ENCODE data around the gene CLNK. TPM values are rescaled to one million over a fixed set of nuclear protein-coding genes. Genes with fewer than 3 reads are reported as not detected.

CLNK gene
- total and polyA plus RNA-seq, 2 donors (not counting 1 experiment from before 2014, with no cell fraction given): 0.57 to 0.75 TPM

GRCh38 chr4:10694828-10695209, 10.3 kb upstream of the CLNK start:
- POLR2A ChIA-PET: no interaction called here
- H3K27ac Mint-ChIP-seq: no peak overlapping the region
- no peak for TF ChIP-seq EZH2 (IDR thresholded peaks at IDR 0.05; ENCODE audit: borderline replicate concordance, insufficient read depth, low read depth, low read length, poor library complexity, severe bottlenecking)
- TF ChIP-seq, protein P1, sequence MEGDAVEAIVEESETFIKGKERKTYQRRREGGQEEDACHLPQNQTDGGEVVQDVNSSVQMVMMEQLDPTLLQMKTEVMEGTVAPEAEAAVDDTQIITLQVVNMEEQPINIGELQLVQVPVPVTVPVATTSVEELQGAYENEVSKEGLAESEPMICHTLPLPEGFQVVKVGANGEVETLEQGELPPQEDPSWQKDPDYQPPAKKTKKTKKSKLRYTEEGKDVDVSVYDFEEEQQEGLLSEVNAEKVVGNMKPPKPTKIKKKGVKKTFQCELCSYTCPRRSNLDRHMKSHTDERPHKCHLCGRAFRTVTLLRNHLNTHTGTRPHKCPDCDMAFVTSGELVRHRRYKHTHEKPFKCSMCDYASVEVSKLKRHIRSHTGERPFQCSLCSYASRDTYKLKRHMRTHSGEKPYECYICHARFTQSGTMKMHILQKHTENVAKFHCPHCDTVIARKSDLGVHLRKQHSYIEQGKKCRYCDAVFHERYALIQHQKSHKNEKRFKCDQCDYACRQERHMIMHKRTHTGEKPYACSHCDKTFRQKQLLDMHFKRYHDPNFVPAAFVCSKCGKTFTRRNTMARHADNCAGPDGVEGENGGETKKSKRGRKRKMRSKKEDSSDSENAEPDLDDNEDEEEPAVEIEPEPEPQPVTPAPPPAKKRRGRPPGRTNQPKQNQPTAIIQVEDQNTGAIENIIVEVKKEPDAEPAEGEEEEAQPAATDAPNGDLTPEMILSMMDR (IDR thresholded peaks at IDR 0.05): no peak

GRCh38 chr4:10694151-10694827, 9.7 kb upstream of the CLNK start:
- no peaks in the 10 kb centered on the region for H3K27me3 Mint-ChIP-seq
- Histone ChIP-seq H3K79me2 (ENCODE audit: control insufficient read depth, insufficient read depth, low read length) (no peaks in the 10 kb centered on the region), H3K9me3 (ENCODE audit: control extremely low read depth in 1 of 3, control insufficient read depth in 2 of 3, insufficient read depth in 1 of 3, low read length in 2 of 3) (no peaks in the 10 kb centered on the region), H4K20me1 (ENCODE audit: control insufficient read depth, insufficient read depth, low read length, poor library complexity, severe bottlenecking) (no peaks in the 10 kb centered on the region), H3K4me2 (replicated peaks; ENCODE audit: low read depth, low read length, poor library complexity, severe bottlenecking) (no peak overlapping the region), H3K36me3 (replicated peaks in 1 of 2; ENCODE audit: control extremely low read depth in 1 of 2, control insufficient read depth in 1 of 2, extremely low read depth in 1 of 2, insufficient read depth in 2 of 2, low read length in 1 of 2) (no peaks in the 10 kb centered on the region), H3K27me3 (replicated peaks in 1 of 4; ENCODE audit: control extremely low read depth in 1 of 4, control insufficient read depth in 3 of 4, insufficient read depth in 4 of 4, low read length in 3 of 4) (no peaks in the 10 kb centered on the region), H2AFZ (ENCODE audit: insufficient read depth, low read depth, low read length, poor library complexity, severe bottlenecking) (no peak overlapping the region), H3K4me3 (ENCODE audit: control extremely low read depth in 1 of 5, extremely low read depth in 1 of 5, insufficient read depth in 1 of 5, low read depth in 2 of 5, low read length in 4 of 5) (no peak overlapping the region), H3K4me1 (ENCODE audit: control insufficient read depth in 2 of 2, insufficient read depth in 2 of 2, low read length in 2 of 2) (peaks cover 16 to 17% of the 10 kb centered on the region in 2 donors), H3K9ac (ENCODE audit: low read length) (no peak overlapping the region), H3K27ac (ENCODE audit: low read length in 2 of 2) (no peak overlapping the region)
- ATAC-seq (ENCODE audit: low read depth): no peak
- H3K9me3 Mint-ChIP-seq (ENCODE audit: insufficient read depth): peaks cover 4% of the 10 kb centered on the region
- TF ChIP-seq, protein P1 (IDR thresholded peaks at IDR 0.05): no peak
- no peak for TF ChIP-seq EZH2 (IDR thresholded peaks at IDR 0.05; ENCODE audit: borderline replicate concordance, insufficient read depth, low read depth, low read length, poor library complexity, severe bottlenecking)
- ChIA-PET CTCF (no interaction called here), POLR2A (no interaction called here)
- WGBS (ENCODE audit: insufficient coverage): 93% methylated on average over 2 of the region's 6 CpGs
- H3K27ac Mint-ChIP-seq: no peak overlapping the region
- intact Hi-C loops (cut with micrococcal nuclease): loop anchor here (5.0 kb wide), 1 partner anchor 38 kb away; no protein-coding TSS in a partner anchor
- no peak for DNase-seq
- peaks cover 16% of the 10 kb centered on the region for H3K4me1 Mint-ChIP-seq
- H3K4me3 Mint-ChIP-seq: no peak overlapping the region

More at GRCh38 chr4:10694828-10695209, 10.3 kb upstream of the CLNK start:
- Histone ChIP-seq H3K27ac (ENCODE audit: low read length in 2 of 2) (no peak overlapping the region), H3K9me3 (ENCODE audit: control extremely low read depth in 1 of 3, control insufficient read depth in 2 of 3, insufficient read depth in 1 of 3, low read length in 2 of 3) (no peaks in the 10 kb centered on the region), H3K36me3 (replicated peaks in 1 of 2; ENCODE audit: control extremely low read depth in 1 of 2, control insufficient read depth in 1 of 2, extremely low read depth in 1 of 2, insufficient read depth in 2 of 2, low read length in 1 of 2) (no peaks in the 10 kb centered on the region), H3K79me2 (ENCODE audit: control insufficient read depth, insufficient read depth, low read length) (no peaks in the 10 kb centered on the region), H3K4me1 (ENCODE audit: control insufficient read depth in 2 of 2, insufficient read depth in 2 of 2, low read length in 2 of 2) (peaks cover 11% of the 10 kb centered on the region in 2 donors), H2AFZ (ENCODE audit: insufficient read depth, low read depth, low read length, poor library complexity, severe bottlenecking) (no peak overlapping the region), H3K4me2 (replicated peaks; ENCODE audit: low read depth, low read length, poor library complexity, severe bottlenecking) (no peak overlapping the region), H4K20me1 (ENCODE audit: control insufficient read depth, insufficient read depth, low read length, poor library complexity, severe bottlenecking) (no peaks in the 10 kb centered on the region), H3K4me3 (ENCODE audit: control extremely low read depth in 1 of 5, extremely low read depth in 1 of 5, insufficient read depth in 1 of 5, low read depth in 2 of 5, low read length in 4 of 5) (no peak overlapping the region), H3K9ac (ENCODE audit: low read length) (no peak overlapping the region), H3K27me3 (replicated peaks in 1 of 4; ENCODE audit: control extremely low read depth in 1 of 4, control insufficient read depth in 3 of 4, insufficient read depth in 4 of 4, low read length in 3 of 4) (no peaks in the 10 kb centered on the region)
- intact Hi-C loops (cut with micrococcal nuclease): loop anchor here (5.0 kb wide), 1 partner anchor 37 kb away; no protein-coding TSS in a partner anchor
- Mint-ChIP-seq H3K4me1 (peaks cover 11% of the 10 kb centered on the region), H3K9me3 (ENCODE audit: insufficient read depth) (peaks cover 4% of the 10 kb centered on the region), H3K27me3 (no peaks in the 10 kb centered on the region), H3K4me3 (no peak overlapping the region)
- ATAC-seq (ENCODE audit: low read depth) (no peak), DNase-seq (no peak)
- WGBS (ENCODE audit: insufficient coverage): 100% methylated on average over 1 of the region's 1 CpG
- CTCF ChIA-PET: no interaction called here

All from B cell (primary cell).